Fibroblast of gingiva (primary cell): ENCODE data around the gene COMT.

Source experiments
- DNase-seq: peaks from one replicate; pipeline ENCODE4 v3.0.0-alpha.2; 2011; ENCODE audit warnings: low read depth

Gene COMT

DNA sequence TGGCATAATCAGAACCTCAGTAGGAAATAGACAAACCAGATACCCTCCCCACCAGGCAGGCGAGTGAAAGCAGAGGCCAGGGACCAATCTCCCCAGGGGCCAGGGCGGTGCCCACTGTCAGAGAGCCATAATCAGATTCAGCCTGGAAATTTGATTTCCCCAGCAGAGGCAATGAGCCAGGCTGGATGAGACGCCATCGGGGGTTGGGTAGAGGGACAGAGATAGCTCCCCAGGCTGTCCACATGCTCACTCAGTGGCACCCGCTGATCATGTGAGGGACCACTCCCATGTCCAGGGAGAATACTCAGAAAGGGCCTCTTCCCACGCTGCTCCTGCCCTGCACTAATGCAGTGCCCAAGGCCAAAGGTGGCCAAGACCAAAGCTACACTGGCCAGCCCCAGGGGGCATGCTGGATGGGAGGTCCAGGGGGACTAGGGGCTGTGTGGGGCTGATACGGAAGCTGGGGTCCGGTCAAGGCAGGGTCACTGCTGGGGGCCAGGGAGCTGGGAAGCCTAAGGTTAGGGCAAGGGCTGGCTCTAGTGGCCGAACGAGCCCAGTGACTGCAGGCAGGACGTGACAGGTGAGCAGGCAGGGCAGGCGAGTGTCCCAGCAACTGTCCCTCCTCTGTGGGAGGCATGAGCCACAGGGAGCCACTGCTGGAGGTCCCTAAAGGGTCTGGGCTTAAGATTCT is 55.3 kb downstream of the COMT start:
- peak; percentile 23 for DNase-seq

DNA sequence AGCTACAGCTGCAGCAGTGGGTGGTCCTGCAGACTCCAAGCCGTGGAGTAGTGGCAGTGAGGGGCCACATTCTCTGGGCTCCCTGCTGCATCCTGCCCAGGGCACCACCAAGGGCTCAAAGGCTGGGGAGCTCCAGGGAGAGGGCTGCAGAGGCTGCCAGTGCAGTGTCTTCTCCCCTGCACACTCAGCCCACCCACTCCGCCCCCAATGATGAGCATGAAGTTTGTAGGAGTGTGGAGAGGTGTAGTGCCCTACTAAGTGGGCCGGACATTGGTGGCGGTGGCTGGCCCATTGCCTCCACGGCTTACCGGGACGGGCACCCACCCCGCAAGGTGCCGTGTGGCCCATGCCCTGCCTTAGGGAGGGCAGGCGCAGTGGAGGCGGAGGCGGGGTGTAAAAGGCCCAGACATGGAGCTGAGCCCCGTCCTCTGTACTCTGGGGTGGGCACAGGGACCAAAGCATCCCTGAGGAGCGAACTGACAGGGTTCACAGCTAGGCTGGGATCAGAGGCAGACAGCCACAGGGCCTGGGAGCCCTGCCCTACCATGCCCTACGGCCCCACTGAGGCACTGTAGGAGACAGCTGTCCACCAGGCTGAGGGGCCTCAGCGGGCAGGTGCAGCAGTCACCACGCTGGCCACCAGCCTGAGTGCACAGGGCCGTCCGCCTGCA is 56.1 kb downstream of the COMT start:
- DNase-seq, result no peak

DNA sequence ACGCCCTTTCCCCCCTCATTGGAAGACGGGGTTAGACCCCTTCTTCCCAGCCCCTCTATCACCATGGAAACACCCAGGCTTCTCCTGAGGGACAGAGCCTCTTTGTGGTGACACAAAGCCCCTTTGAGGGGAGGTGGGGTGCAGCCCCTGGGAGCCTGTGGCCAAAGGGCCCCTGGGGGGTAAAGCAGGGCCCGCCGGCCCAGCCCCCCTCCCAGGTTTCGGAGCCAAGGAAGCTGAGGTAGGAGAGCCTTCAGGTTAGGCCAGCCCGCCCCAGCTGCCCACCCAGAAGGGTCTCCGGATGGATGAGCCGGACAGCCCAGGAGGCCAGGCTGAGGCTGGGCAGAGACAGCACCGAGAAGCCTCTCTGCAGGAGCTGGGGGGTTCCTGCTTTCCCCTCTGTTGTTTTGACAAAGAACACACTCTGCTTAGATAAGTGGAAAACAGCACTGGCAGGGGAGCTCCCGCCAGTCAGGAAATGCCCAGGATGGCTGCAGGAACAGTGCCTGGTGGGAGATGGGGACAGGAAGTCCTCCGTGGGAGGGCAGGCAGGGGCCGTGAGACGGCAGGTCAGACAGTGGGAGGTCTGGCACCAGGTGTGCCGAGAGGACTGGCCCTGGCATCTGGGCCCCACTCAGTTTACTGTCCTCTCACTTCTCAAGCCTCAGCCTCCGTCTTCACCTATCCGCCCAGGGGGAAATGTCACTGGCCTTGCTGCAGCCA is 56.8 kb downstream of the COMT start:
- no peak for DNase-seq

DNA sequence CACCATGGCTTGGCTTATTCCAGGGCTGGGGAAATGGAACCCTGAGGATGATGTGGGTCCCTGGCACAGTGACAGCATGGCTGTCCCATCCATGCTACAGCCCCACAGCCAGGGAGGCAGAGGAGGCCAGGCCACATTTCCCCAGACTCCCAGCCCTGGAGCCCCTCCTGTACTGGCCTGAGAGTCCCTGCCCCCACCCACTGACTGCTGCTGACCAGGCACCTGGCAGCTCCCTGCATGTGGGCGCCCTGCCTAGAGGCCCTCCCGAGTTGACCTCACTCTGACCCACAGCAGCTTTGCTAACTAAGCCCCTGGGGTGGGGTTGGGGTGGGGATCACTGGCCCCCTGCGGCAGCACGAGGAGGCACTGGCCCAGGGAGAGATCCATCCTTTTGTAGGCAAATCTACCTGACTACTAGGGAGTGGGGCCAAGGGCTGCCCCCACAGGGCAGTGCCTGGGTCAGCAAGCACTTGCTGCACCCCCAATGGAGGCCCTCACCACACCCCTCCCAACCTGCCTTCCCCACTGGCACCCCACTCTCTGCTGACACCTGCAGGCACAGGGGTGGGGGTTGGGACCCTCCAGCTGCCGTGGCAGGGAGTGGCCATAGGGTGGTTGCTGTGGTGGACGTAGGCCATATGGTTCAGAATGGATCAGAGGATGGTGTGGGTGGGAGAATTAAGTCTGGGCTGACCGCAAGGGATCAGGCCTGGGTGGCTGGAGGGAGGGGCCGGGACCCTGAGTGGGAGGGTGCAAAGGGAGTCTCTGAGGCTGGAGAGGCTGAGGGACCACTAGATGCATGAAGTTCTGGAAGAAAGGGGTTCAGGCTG is 57.6 kb downstream of the COMT start:
- DNase-seq, result no peak

DNA sequence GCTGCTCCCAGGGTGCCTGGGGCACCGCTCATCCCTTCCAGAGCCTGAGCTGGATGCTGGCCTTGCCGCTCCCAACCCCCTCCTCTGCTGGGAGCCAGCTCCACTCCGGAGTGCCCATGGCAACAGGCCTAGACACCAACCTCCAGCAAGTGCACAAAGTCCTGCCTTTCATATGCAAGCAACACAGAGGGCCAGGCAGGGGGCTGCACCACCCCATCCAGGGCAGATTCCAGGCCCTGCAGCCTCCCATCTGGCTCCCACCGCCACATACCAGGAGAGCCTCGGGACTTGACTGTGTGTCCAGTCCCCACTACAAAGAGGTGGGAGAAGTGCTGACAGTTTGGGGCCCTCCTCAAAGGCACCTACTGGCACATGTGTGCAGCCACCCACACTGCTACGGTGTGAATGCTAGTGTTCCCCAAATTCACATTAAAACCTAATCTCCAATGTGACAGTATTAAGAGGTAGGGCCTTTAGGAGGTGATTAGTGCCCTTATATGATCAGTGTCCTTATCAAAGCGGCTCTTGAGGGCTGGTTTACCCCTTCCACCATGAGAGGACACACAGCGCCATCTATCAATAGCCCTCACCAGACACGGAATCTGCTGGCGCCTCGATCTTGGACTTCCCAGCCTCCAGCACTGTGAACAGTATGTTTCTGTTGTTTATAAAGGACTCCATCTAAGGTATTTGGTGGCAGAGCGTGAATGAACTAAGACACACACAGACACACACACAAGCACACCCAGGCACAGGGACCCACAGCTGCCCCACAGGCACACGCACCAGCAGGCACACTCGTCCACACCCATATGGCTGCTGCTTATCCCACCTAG is 58.9 kb downstream of the COMT start:
- DNase-seq, result no peak

DNA sequence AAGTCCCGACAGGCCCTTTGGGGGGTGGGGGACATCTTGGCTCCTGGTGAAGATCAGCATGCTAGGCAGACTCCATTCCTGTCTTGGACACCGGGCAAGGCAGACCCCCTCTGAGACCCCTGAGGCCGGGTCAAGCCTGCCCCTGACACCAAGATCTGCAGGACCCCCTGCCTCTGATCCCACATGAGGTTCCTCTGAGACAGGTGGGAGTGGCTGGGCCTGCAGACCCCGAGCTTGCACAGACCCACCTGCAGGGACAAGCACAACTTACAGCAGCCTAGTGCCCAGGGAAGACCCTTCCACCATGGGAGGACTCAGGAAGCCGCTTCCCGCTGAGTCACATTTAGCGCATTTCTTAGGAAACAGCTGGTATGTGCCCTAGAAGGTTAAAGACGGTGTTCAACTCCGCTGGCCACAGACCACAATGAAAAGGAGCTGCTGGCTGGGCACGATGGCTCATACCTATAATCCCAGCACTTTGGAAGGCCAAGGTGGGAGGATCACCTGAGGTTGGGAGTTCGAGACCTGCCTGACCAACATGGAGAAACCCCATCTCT is 59.6 kb downstream of the COMT start:
- no peak for DNase-seq

DNA sequence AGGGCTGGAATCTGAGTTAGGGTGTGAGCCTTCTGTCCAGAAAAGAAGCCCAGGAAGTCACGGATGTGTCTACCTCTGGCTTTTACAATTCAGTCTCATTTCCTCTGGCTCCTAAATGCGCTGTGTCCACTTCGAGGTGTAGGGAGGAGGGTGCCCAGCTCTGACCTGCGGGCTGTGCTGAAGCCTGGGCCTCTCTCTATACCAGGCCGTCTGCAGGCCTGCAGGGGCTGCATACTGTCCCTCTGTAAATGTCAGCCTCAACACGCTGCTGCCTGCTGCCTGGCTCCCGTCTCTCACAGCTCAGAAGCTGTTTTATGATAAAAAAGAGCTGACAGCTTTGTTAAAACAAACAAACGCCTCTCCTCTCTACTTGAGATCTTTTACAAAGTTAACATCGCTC is 60.6 kb downstream of the COMT start:
- no peak for DNase-seq

DNA sequence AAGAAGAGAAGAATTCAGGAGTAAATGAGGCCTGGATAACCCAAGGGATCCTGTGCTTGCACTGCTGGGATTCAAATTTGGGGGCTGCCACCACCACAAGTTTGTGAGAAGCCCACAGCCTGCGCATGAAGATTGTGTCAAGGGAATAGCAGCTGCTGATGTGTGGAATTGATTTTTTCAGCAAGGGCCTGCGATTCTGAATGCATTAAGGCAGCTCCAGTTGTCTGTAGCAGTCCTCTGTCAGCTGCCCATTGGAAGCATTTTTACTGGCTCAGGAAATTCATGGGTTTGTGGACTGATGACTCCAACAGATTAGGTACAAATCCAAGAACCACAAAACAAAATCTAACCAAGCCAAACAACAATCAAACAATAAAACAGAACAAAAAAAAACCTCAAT is 61.1 kb downstream of the COMT start:
- DNase-seq, result no peak

DNA sequence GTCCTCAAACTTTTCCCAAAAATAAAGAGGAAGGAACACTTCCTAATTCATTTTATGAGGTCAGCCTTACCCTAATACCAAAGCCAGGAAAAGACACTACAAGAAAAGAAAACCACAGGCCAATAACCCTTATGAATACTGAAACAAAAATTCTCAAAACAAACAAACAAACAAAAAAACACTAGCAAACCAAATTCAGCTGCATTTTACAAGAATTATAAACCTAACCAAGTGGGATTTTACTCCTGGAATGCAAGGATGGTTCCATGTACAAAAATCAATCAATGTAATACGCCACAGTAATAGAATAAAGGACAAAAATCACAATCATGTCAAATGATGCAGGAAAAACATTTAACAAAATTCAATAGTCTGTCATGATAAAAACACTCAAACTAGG is 61.7 kb downstream of the COMT start:
- DNase-seq, result no peak

DNA sequence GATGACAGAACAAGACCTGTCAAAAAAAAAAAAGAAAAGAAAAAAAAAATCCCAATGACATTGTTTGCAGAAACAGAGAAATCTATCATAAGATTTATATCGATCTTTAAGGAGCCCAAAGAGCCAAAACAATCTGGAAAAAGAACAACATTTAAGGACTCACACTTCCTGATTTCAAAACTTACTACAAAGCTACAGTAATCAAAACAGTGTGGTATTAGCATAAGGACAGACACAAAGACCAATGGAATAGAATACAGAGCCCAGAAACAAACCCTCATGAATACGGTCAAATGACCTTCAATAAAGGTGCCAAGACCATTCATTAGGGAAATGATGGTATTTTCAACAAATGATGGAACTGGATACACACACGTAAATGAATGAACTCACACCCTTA is 62.9 kb downstream of the COMT start:
- DNase-seq, result no peak

DNA sequence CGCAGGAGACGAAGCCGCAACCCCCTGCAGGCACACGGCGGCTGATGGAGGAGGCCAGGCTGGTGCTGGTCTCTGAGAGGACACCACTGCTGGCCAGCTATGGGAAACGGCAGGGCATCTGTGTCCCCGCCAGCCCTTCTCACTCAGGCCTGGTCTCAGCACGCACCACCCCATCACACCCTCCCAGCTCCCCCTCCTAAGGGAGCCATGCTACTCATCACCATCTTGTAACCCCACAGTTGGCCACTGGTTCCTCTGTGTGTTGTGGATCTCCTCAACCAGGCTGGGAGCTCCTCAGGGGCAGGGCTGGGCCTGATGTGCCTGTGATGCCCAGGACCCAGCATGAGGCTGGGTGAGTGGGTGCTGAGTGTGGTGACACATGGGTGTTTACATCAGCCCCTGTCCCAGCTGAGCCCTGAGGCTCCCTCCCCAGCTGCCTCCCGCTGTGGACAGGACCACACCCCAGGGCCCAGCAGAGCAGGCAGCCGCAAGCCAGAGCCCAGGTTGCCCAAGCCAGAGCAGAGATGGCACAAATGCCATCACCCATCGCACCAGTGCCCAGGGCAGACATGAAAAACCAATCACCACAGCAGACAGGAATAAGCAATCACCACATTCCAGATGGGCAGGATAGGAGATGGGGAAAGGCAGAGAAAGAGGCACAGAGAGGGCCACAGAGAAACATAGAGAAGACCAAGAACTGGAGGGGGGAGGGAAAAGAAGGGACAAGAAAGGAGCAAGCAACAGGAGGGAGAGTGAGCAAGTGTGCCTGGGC is 66.8 kb downstream of the COMT start:
- DNase-seq, result no peak

DNA sequence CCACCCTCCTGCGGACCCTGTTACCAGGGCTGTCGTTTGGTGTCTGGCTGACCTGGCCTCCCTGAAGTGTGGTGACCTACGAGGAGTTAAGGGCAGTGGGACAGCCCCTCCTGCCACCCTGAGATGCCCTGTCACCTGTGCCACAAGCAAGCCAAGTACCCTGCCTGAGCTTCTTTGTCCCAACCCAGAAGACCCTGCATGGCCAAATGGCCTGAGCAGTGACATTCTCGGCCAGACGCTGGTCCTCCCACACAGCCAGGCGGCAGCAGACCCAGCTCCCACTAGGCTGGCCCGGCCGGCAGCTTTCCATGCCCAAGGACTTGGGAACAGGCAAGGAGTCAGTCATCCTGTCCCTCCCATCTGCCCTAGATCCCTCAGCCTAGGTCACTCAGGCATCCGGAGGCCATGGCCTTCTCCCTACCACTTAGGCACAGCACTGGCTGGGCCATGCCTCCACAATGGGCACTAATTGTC is 67.5 kb downstream of the COMT start:
- DNase-seq, result no peak

DNA sequence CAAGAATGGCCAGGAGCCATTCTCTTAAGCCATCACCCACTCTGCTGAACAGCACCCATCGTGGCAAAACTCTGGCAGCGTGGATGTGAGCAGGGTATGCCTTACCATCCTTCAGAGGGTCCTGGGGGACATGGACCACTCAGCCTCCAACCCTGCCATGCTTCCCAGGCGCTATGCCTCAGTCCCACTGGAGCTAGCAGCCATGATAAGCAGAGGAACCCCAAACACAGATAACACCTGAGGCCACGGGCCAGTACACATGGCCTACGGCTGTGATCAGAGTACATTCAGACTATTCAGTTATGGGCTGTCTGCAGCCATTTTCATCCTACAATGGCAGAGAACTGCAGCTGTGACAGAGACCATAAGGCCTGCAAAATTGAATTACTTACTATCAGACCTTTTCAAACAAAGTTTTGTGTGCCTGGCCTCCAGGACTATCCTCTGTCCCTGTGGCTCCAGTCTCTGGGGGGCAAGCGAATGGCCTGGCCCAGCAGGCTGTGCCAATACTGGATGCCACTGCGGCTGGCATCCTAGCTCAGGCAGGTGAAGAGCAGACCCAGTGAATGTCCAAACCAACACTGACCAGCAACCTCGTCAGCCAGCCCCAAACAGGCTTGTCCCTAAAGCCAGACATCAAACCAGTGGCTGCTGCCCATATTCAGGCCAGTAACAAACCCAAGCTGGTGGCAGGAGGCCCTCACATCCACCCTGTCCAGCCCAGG is 68.2 kb downstream of the COMT start:
- no peak for DNase-seq

DNA sequence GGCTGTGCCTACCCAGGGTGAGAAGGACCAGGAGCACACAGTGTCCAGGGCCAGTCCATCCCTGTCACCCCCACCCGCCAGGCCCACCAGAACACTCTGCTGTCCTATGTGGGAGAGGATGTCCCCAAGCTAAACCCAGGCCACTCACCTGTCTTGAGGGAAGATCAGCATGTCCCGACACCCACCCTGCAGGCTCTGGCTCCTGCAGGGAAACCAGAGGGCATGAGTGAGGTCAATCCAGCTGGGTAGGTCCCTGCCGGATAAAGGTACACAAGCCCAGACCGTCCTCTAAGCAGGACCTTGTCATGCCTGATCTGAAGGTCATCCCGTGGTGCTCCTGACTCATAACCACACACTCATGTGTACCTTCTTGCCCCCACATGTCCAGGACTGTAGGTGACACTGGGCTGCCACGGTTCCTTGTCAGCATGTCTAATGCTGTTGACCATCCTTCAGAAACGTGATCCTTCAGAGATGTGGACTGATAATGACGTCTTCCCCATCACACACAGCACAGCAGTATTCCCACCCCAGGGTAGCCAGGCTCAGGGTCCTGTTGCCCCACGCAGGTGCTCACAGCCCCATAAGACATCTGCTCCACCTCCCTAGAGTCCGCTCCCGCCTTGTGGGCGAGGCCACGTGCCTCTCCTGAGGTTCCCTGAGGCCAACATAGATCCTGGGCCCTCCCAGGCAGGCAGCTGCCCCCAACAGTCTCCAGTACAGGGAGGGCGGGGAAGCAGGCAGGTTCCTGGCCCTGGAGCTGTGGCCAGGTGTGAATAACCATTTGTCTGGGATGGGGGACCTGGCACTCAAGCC is 68.9 kb downstream of the COMT start:
- no peak for DNase-seq

DNA sequence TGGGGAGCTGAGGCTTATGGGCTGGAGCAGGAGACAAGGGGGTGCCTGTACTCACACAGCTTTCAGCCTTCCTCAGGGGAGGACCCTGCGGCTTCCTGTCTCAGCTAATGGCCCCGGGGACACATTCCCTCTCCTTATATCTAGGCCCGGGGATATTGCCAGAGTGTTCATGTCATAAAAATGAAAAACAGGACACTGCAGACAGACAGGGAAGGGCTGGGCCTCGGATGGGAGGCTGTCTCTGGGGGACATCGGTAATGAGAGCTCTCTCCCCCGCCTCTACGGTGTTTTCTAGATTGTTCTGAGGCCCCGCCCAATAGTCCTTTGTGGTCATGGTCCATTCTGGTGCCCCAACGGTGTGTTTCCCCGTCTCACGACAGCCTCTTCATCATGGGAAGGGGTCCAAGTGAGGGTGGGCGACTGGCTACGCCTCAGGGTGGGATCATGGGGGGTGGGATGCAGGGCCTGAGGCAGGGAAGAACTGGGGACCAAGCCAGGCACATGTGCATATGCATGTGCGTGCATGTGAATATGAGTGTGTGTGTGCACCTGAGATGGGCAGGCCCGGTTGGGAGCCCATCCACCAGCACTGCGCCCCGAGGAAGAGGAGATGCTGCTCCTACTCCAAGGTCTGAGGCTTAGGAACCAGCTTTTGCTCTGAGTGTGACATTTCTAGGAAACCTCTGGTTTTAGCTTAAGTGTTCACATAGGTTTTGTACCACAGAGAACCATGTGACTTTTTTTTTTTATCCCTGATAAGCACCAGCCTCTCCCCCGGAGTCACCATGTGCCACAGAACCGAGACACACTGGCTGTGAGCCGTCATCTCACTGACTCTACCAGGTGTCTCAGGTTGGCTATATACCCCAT is 69.8 kb downstream of the COMT start:
- no peak for DNase-seq

DNA sequence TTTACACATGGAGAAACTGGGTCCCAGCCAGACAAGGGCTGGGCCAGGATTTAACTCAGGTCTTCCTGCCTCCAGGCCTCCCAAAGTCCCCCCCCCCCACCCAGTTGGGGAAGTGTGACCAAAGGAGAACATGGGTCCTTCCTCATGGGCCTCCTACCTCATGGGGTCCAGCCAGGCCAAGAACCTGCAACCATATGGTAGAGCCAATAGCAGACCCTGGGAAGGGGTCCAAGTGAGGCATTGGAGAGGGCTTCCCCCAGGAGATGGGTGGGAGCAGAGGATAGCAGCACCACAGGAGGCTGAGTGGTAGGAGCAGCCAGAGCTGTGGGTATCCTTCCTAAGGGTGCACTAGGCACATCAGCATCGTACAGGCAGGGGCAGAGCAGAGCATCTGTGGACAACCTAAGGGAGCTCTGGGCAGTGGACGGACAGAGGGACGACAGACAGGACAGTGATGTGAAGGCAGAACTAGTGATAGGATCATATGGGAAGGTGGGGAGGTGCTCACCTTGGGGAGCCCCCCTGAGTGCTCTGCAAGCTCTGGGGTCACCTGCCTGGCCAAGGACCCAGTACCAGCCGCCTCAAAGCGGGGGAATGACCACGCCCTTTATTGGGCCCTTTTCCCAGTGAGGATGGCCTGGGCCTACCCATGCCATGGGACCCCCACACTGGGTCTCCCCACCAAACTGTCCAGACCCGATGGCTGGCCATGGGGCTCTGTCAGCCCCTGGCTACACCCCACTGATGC is 70.6 kb downstream of the COMT start:
- DNase-seq, result no peak

DNA sequence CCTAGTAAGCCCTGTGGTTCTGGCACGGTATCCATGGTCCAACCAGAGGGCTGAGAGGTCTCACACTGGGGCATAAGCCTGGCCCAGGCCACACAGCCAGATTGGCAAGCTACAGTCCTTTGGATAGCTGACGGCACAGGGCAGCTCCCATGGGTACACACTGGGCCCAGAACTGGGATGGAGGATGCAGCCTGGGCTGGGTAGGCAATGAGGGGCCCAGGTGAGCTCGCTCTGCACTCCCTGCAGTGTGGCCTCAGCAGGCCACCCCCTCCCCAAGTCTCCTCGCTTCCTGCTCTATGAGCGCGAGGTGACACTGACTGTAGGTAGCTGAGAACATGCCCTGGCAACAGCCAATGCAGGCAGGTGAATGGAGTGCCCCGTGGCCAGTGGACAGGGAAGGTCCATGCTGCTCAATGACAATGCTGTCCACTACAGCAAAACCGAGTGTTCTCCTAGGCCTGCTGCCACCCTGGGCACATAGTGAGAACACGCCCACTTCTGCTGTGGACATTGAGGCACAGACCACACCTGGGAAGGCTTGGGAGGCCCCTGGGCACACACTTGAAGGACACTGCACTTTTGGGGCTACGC is 71.3 kb downstream of the COMT start:
- DNase-seq, result no peak
